ENCODE data around the gene TYW1B.
"Not testable (repeated sequence)": the region's sequence is repeated elsewhere in the genome, so short reads cannot be mapped to it uniquely, and the experiment has no call there.

DNA sequence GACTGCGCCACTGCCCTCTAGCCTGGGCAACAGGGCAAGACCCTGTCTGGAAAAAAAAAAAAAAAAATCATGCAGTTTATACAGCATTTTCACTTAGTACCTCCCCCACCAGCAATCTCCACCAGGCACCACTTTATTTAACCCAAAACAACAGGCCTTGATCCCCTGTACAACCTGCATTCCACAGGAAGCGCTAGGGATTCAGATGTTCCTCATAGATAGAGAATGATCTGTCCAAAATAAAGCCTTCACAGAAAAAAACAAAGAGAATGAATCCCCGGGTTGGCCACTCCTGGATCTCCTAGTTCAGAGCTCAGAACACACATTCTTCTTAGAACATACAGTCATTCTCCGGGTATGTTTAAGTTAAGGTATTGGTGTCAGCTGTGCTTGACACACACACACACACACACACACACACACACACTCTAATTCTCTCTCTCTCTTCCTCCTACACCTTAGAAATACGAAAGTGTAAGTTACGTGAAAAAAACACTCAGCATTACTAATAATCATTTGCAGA, 110.7 kb downstream of the TYW1B start:
- TF ChIP-seq, protein P1, sequence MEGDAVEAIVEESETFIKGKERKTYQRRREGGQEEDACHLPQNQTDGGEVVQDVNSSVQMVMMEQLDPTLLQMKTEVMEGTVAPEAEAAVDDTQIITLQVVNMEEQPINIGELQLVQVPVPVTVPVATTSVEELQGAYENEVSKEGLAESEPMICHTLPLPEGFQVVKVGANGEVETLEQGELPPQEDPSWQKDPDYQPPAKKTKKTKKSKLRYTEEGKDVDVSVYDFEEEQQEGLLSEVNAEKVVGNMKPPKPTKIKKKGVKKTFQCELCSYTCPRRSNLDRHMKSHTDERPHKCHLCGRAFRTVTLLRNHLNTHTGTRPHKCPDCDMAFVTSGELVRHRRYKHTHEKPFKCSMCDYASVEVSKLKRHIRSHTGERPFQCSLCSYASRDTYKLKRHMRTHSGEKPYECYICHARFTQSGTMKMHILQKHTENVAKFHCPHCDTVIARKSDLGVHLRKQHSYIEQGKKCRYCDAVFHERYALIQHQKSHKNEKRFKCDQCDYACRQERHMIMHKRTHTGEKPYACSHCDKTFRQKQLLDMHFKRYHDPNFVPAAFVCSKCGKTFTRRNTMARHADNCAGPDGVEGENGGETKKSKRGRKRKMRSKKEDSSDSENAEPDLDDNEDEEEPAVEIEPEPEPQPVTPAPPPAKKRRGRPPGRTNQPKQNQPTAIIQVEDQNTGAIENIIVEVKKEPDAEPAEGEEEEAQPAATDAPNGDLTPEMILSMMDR (conservative IDR thresholded peaks at IDR 0.05), result not testable (repeated sequence)
- not testable (repeated sequence) for TF ChIP-seq EZH2 (IDR thresholded peaks at IDR 0.05; ENCODE audit: low read depth)
